ENCODE measurements around the gene RAB32.

Gene RAB32

GRCh38 chr6:146574211-146574610 lies 30.6 kb downstream of the RAB32 start:
- DNase-seq = no peak
- in situ Hi-C loops (cut with HindIII; ENCODE audit: low pct_ligation_motif_present, low pct_unique_long_range_greater_than_20kb, low sequenced_read_pairs) = no loop called here

GRCh38 chr6:146578054-146578453 lies 34.4 kb downstream of the RAB32 start:
- in situ Hi-C loops (cut with HindIII; ENCODE audit: low pct_ligation_motif_present, low pct_unique_long_range_greater_than_20kb, low sequenced_read_pairs) = no loop called here
- DNase-seq = no peak

- in situ Hi-C loops (cut with HindIII; ENCODE audit: low pct_ligation_motif_present, low pct_unique_long_range_greater_than_20kb, low sequenced_read_pairs) = no loop called here
- DNase-seq = no peak
Observed at GRCh38 chr6:146581968-146582367, 38.3 kb downstream of the RAB32 start.

GRCh38 chr6:146582857-146583256 lies 39.2 kb downstream of the RAB32 start:
- in situ Hi-C loops (cut with HindIII; ENCODE audit: low pct_ligation_motif_present, low pct_unique_long_range_greater_than_20kb, low sequenced_read_pairs) = no loop called here
- no peak for DNase-seq

- in situ Hi-C loops (cut with HindIII; ENCODE audit: low pct_ligation_motif_present, low pct_unique_long_range_greater_than_20kb, low sequenced_read_pairs) = no loop called here
- DNase-seq = no peak
Observed at GRCh38 chr6:146583966-146584365, 40.3 kb downstream of the RAB32 start.

GRCh38 chr6:146587459-146587858 lies 43.8 kb downstream of the RAB32 start:
- DNase-seq = no peak

GRCh38 chr6:146590492-146590891 lies 46.9 kb downstream of the RAB32 start:
- in situ Hi-C loops (cut with HindIII; ENCODE audit: low pct_ligation_motif_present, low pct_unique_long_range_greater_than_20kb, low sequenced_read_pairs) = no loop called here
- no peak for DNase-seq

More at GRCh38 chr6:146587459-146587858, 43.8 kb downstream of the RAB32 start:
- in situ Hi-C loops (cut with HindIII; ENCODE audit: low pct_ligation_motif_present, low pct_unique_long_range_greater_than_20kb, low sequenced_read_pairs) = no loop called here

GRCh38 chr6:146592451-146592850 lies 48.8 kb downstream of the RAB32 start:
- DNase-seq = no peak
- in situ Hi-C loops (cut with HindIII; ENCODE audit: low pct_ligation_motif_present, low pct_unique_long_range_greater_than_20kb, low sequenced_read_pairs) = no loop called here

- in situ Hi-C loops (cut with HindIII; ENCODE audit: low pct_ligation_motif_present, low pct_unique_long_range_greater_than_20kb, low sequenced_read_pairs) = no loop called here
- DNase-seq = no peak
Observed at GRCh38 chr6:146593986-146594385, 50.4 kb downstream of the RAB32 start.

GRCh38 chr6:146594495-146594894 lies 50.9 kb downstream of the RAB32 start:
- in situ Hi-C loops (cut with HindIII; ENCODE audit: low pct_ligation_motif_present, low pct_unique_long_range_greater_than_20kb, low sequenced_read_pairs) = no loop called here
- DNase-seq = no peak

GRCh38 chr6:146595972-146596731 lies 52.5 kb downstream of the RAB32 start:
- in situ Hi-C loops (cut with HindIII; ENCODE audit: low pct_ligation_motif_present, low pct_unique_long_range_greater_than_20kb, low sequenced_read_pairs) = no loop called here
- DNase-seq = no peak

GRCh38 chr6:146598772-146599405 lies 55.3 kb downstream of the RAB32 start, which contains the start of gene ADGB:
Gene ADGB (plus strand): TSS chr6:146598972. CDS start chr6:146599041, 69 bp downstream.
- peak; percentile 34 for DNase-seq
- in situ Hi-C loops (cut with HindIII; ENCODE audit: low pct_ligation_motif_present, low pct_unique_long_range_greater_than_20kb, low sequenced_read_pairs) = no loop called here

GRCh38 chr6:146601352-146601751 lies 57.7 kb downstream of the RAB32 start:
- no peak for DNase-seq
- in situ Hi-C loops (cut with HindIII; ENCODE audit: low pct_ligation_motif_present, low pct_unique_long_range_greater_than_20kb, low sequenced_read_pairs) = no loop called here

- DNase-seq = no peak
- in situ Hi-C loops (cut with HindIII; ENCODE audit: low pct_ligation_motif_present, low pct_unique_long_range_greater_than_20kb, low sequenced_read_pairs) = no loop called here
Observed at GRCh38 chr6:146602526-146602925, 58.9 kb downstream of the RAB32 start.
